Activated CD8-positive, alpha-beta memory T cell treated with anti-CD3 and anti-CD28 coated beads, Interleukin-2, amount 50 U/mL, for 24 hours (primary cell): ENCODE data around the gene LEMD3.

Experiments
- DNase-seq: peaks from one replicate; pipeline ENCODE4 v3.0.0-alpha.2; 2020; ENCODE audit errors: extremely low read depth

LEMD3 gene

GRCh38 chr12:65208964-65209654 is 39.7 kb downstream of the LEMD3 start:
- DNase-seq = no peak

GRCh38 chr12:65209655-65210043 is 40.3 kb downstream of the LEMD3 start:
- no peak for DNase-seq

- no peak for DNase-seq
These were observed 47.7 kb downstream of the LEMD3 start for GRCh38 chr12:65217086-65217485.

GRCh38 chr12:65220761-65221160 is 51.4 kb downstream of the LEMD3 start:
- no peak for DNase-seq

GRCh38 chr12:65229441-65229840 is 60.1 kb downstream of the LEMD3 start:
- DNase-seq = no peak

- no peak for DNase-seq
These were observed 63.2 kb downstream of the LEMD3 start for GRCh38 chr12:65232476-65233077.

- no peak for DNase-seq
These were observed 67.8 kb downstream of the LEMD3 start for GRCh38 chr12:65237153-65237552.

- DNase-seq = no peak
These were observed 69.2 kb downstream of the LEMD3 start for GRCh38 chr12:65238609-65239008.

GRCh38 chr12:65248656-65249633 is 79.6 kb downstream of the LEMD3 start:
- no peak for DNase-seq

- no peak for DNase-seq
These were observed 83.1 kb downstream of the LEMD3 start for GRCh38 chr12:65252515-65252914.

GRCh38 chr12:65257986-65258385 is 88.6 kb downstream of the LEMD3 start:
- DNase-seq = no peak

- DNase-seq = no peak
These were observed 90.1 kb downstream of the LEMD3 start for GRCh38 chr12:65259501-65259900.

GRCh38 chr12:65263777-65264176 is 94.4 kb downstream of the LEMD3 start:
- DNase-seq = no peak

GRCh38 chr12:65266408-65266807 is 97.0 kb downstream of the LEMD3 start:
- no peak for DNase-seq

- no peak for DNase-seq
These were observed 100.2 kb downstream of the LEMD3 start for GRCh38 chr12:65269603-65270002.

- DNase-seq = no peak
These were observed 105.4 kb downstream of the LEMD3 start for GRCh38 chr12:65274602-65275272.

GRCh38 chr12:65275627-65276026 is 106.2 kb downstream of the LEMD3 start:
- DNase-seq = no peak

- no peak for DNase-seq
These were observed 107.6 kb downstream of the LEMD3 start for GRCh38 chr12:65276916-65277530.

GRCh38 chr12:65277994-65278575 is 108.7 kb downstream of the LEMD3 start:
- DNase-seq = no peak

- no peak for DNase-seq
These were observed 109.4 kb downstream of the LEMD3 start, which contains the start of gene MSRB3 for GRCh38 chr12:65278576-65279368. Gene MSRB3 (plus strand): TSS chr12:65278683. CDS start chr12:65308580, 29,897 bp downstream.
